GM12878 (cell line): Measurements from ENCODE around the gene IL16. TPM values are rescaled to one million over a fixed set of nuclear protein-coding genes. Genes with fewer than 3 reads are reported as not detected.

ENCODE experiments used
- BCL11A ChIP-seq: IDR thresholded peaks from 2 replicates; pipeline ENCODE4 v1.6.1; 2011; ENCODE audit warnings: low read depth, low read length
- E2F4 ChIP-seq: IDR thresholded peaks from 2 replicates; pipeline ENCODE4 v1.6.1; 2012; ENCODE audit warnings: low read depth, low read length, improper control_type of control experiment
- NBN ChIP-seq: fragments of 450-650 bp; IDR thresholded peaks from 2 replicates; pipeline ENCODE4 v1.6.1; 2016
- NR2C2 ChIP-seq: IDR thresholded peaks from 2 replicates; pipeline ENCODE4 v1.6.1; 2011; ENCODE audit warnings: borderline replicate concordance, low read depth; ENCODE audit not compliant: control insufficient read depth, insufficient read length
- SREBF2 ChIP-seq: IDR thresholded peaks from 2 replicates; pipeline ENCODE4 v1.6.1; 2012; ENCODE audit warnings: mild to moderate bottlenecking, low read length
- polyA plus RNA-seq, 11 experiments: library from polyadenylated mRNA; depleted of rRNA in 4 of 11; unstranded in 6 of 11; stranded (reverse) in 5 of 11; fragments of >200 nt; fragmentation: Nextera tagmentation in 4 of 11; fragmentation: Illumina TruSeq in 1 of 11; extraction: Ambion mirVana in 4 of 11; extraction: Trizol in 1 of 11; gene quantifications; 1 replicate in 1 of 11; 2 replicates in 10 of 11; pipeline versions ENCODE4 v1.2.1 to v1.2.3, GENCODE V29; 2011 to 2016; ENCODE audit warnings: inconsistent platforms in 2 of 11, missing spikeins in 2 of 11, low read depth in 1 of 11
- total RNA-seq, 4 experiments: library from RNA; depleted of rRNA in 3 of 4; stranded (reverse); fragments of >200 nt in 3 of 4; fragmentation: Illumina TruSeq in 1 of 4; extraction: Trizol in 1 of 4; gene quantifications; 2 replicates each; pipeline versions ENCODE4 v1.2.1 to v1.2.3, GENCODE V29; 2013 to 2021
- TF ChIP-seq, protein P1 (sequence below): fragments of 450-650 bp; IDR thresholded peaks from 2 replicates; pipeline ENCODE4 v1.6.1; 2017; ENCODE audit warnings: mild to moderate bottlenecking, moderate library complexity
- TF ChIP-seq, protein P2 (sequence below), 3 experiments: IDR thresholded peaks in 2 of 3; conservative IDR thresholded peaks in 1 of 3; 2 replicates each; pipeline ENCODE4 v1.5.1; 2011; ENCODE audit warnings: low read depth in 3 of 3, low read length in 3 of 3, mild to moderate bottlenecking in 3 of 3, control low read depth in 2 of 3, moderate library complexity in 2 of 3, inconsistent platforms in 1 of 3, mixed read lengths in 1 of 3; ENCODE audit not compliant: control insufficient read depth in 2 of 3, insufficient read depth in 1 of 3; ENCODE audit errors: extremely low read depth in 1 of 3
- TF ChIP-seq, protein P3 (sequence below): fragments of 450-650 bp; formaldehyde crosslinking; IDR thresholded peaks from 2 replicates; pipeline ENCODE4 v1.5.0; 2022; ENCODE audit warnings: mild to moderate bottlenecking, missing genetic modification characterization

IL16 gene
- total and polyA plus RNA-seq, 10 of the 15 experiments (the other 5 are each of a cell fraction or from before 2014, with no cell fraction given), result 21.7 to 206 (median 44.5) TPM

DNA sequence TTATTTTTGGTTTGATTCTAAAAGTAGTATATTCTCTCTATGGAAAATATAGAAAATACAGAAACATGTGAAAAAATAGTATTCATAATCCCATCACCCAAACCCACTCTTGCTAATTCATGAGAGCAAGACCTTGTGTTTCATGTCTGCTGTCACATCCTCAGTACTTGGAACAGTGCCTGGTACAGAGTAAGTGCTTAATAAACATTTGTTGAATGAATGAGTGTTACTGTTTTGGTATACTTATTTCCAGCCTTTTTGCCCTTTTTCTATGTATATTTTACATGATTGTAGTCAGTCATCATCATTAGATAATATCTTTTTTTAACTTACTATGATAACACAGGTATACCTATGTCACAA is 59.3 kb downstream of the IL16 start (continued):
- TF ChIP-seq, protein P1, sequence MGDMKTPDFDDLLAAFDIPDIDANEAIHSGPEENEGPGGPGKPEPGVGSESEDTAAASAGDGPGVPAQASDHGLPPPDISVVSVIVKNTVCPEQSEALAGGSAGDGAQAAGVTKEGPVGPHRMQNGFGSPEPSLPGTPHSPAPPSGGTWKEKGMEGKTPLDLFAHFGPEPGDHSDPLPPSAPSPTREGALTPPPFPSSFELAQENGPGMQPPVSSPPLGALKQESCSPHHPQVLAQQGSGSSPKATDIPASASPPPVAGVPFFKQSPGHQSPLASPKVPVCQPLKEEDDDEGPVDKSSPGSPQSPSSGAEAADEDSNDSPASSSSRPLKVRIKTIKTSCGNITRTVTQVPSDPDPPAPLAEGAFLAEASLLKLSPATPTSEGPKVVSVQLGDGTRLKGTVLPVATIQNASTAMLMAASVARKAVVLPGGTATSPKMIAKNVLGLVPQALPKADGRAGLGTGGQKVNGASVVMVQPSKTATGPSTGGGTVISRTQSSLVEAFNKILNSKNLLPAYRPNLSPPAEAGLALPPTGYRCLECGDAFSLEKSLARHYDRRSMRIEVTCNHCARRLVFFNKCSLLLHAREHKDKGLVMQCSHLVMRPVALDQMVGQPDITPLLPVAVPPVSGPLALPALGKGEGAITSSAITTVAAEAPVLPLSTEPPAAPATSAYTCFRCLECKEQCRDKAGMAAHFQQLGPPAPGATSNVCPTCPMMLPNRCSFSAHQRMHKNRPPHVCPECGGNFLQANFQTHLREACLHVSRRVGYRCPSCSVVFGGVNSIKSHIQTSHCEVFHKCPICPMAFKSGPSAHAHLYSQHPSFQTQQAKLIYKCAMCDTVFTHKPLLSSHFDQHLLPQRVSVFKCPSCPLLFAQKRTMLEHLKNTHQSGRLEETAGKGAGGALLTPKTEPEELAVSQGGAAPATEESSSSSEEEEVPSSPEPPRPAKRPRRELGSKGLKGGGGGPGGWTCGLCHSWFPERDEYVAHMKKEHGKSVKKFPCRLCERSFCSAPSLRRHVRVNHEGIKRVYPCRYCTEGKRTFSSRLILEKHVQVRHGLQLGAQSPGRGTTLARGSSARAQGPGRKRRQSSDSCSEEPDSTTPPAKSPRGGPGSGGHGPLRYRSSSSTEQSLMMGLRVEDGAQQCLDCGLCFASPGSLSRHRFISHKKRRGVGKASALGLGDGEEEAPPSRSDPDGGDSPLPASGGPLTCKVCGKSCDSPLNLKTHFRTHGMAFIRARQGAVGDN, result no peak
- no peak for TF ChIP-seq NBN
- TF ChIP-seq, protein P2, sequence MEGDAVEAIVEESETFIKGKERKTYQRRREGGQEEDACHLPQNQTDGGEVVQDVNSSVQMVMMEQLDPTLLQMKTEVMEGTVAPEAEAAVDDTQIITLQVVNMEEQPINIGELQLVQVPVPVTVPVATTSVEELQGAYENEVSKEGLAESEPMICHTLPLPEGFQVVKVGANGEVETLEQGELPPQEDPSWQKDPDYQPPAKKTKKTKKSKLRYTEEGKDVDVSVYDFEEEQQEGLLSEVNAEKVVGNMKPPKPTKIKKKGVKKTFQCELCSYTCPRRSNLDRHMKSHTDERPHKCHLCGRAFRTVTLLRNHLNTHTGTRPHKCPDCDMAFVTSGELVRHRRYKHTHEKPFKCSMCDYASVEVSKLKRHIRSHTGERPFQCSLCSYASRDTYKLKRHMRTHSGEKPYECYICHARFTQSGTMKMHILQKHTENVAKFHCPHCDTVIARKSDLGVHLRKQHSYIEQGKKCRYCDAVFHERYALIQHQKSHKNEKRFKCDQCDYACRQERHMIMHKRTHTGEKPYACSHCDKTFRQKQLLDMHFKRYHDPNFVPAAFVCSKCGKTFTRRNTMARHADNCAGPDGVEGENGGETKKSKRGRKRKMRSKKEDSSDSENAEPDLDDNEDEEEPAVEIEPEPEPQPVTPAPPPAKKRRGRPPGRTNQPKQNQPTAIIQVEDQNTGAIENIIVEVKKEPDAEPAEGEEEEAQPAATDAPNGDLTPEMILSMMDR (IDR thresholded peaks at IDR 0.05 in 2 of 3, conservative IDR thresholded peaks at IDR 0.05 in 1 of 3; ENCODE audit: control insufficient read depth in 2 of 3, extremely low read depth in 1 of 3, insufficient read depth in 1 of 3, low read depth in 3 of 3, low read length in 3 of 3), result no peak
- no peak for TF ChIP-seq BCL11A
- TF ChIP-seq, protein P3, sequence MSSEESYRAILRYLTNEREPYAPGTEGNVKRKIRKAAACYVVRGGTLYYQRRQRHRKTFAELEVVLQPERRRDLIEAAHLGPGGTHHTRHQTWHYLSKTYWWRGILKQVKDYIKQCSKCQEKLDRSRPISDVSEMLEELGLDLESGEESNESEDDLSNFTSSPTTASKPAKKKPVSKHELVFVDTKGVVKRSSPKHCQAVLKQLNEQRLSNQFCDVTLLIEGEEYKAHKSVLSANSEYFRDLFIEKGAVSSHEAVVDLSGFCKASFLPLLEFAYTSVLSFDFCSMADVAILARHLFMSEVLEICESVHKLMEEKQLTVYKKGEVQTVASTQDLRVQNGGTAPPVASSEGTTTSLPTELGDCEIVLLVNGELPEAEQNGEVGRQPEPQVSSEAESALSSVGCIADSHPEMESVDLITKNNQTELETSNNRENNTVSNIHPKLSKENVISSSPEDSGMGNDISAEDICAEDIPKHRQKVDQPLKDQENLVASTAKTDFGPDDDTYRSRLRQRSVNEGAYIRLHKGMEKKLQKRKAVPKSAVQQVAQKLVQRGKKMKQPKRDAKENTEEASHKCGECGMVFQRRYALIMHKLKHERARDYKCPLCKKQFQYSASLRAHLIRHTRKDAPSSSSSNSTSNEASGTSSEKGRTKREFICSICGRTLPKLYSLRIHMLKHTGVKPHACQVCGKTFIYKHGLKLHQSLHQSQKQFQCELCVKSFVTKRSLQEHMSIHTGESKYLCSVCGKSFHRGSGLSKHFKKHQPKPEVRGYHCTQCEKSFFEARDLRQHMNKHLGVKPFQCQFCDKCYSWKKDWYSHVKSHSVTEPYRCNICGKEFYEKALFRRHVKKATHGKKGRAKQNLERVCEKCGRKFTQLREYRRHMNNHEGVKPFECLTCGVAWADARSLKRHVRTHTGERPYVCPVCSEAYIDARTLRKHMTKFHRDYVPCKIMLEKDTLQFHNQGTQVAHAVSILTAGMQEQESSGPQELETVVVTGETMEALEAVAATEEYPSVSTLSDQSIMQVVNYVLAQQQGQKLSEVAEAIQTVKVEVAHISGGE (CRISPR knock-in tag), result no peak
- no peak for TF ChIP-seq NR2C2
- TF ChIP-seq E2F4, result no peak
- no peak for TF ChIP-seq SREBF2
